Stimulated activated naive CD8-positive, alpha-beta T cell treated with anti-CD3 and anti-CD28 coated beads, Interleukin-15, amount 100 ng/mL, for 72 hours (primary cell): ENCODE results near the gene TMEM45B.

ENCODE experiments used
- ATAC-seq: fragments of 150-1000 bp; cut with Tn5 transposase; 2 replicates; pipeline ENCODE4 v1.10.0; 2021; ENCODE audit warnings: mild to moderate bottlenecking, moderate library complexity
- DNase-seq, 2 donors: peaks; one replicate each; pipeline ENCODE4 v3.0.0; 2021 to 2022
- H3K27ac Mint-ChIP-seq, 2 donors: one replicate each; pipeline ENCODE4 v1.8.0; 2022; ENCODE audit warnings: mild to moderate bottlenecking in 2 of 2, mixed read lengths in 2 of 2, moderate library complexity in 2 of 2
- H3K27me3 Mint-ChIP-seq: one replicate; pipeline ENCODE4 v1.8.0; 2022; ENCODE audit warnings: mixed read lengths
- H3K4me1 Mint-ChIP-seq: one replicate; pipeline ENCODE4 v1.8.0; 2022; ENCODE audit warnings: mild to moderate bottlenecking, mixed read lengths
- H3K4me3 Mint-ChIP-seq, 2 donors: one replicate each; pipeline ENCODE4 v1.8.0; 2022; ENCODE audit warnings: mild to moderate bottlenecking in 2 of 2, mixed read lengths in 2 of 2, moderate library complexity in 1 of 2
- H3K9me3 Mint-ChIP-seq, 2 donors: one replicate each; pipeline ENCODE4 v1.8.0; 2022; ENCODE audit warnings: mixed read lengths in 2 of 2

The TMEM45B gene

GRCh38 chr11:129896062-129896461 lies 80.4 kb downstream of the TMEM45B start:
- H3K27me3 Mint-ChIP-seq: no peaks in the 10 kb centered on the region
- no peak for DNase-seq
- peak overlapping the region in 1 of 2 donors; percentile 23 for H3K27ac Mint-ChIP-seq
- H3K4me1 Mint-ChIP-seq: peaks cover 38% of the 10 kb centered on the region
- no peaks in the 10 kb centered on the region for H3K9me3 Mint-ChIP-seq
- peak overlapping the region; percentile 87 to 90 for H3K4me3 Mint-ChIP-seq
- no peak for ATAC-seq

GRCh38 chr11:129905402-129905801 lies 89.8 kb downstream of the TMEM45B start:
- H3K9me3 Mint-ChIP-seq: no peaks in the 10 kb centered on the region
- H3K4me1 Mint-ChIP-seq: no peaks in the 10 kb centered on the region
- H3K4me3 Mint-ChIP-seq: no peak overlapping the region
- ATAC-seq (no peak), DNase-seq (no peak)
- H3K27me3 Mint-ChIP-seq: no peaks in the 10 kb centered on the region
- no peak overlapping the region for H3K27ac Mint-ChIP-seq
